ENCODE data around the gene CYP1B1.

The CYP1B1 gene

DNA sequence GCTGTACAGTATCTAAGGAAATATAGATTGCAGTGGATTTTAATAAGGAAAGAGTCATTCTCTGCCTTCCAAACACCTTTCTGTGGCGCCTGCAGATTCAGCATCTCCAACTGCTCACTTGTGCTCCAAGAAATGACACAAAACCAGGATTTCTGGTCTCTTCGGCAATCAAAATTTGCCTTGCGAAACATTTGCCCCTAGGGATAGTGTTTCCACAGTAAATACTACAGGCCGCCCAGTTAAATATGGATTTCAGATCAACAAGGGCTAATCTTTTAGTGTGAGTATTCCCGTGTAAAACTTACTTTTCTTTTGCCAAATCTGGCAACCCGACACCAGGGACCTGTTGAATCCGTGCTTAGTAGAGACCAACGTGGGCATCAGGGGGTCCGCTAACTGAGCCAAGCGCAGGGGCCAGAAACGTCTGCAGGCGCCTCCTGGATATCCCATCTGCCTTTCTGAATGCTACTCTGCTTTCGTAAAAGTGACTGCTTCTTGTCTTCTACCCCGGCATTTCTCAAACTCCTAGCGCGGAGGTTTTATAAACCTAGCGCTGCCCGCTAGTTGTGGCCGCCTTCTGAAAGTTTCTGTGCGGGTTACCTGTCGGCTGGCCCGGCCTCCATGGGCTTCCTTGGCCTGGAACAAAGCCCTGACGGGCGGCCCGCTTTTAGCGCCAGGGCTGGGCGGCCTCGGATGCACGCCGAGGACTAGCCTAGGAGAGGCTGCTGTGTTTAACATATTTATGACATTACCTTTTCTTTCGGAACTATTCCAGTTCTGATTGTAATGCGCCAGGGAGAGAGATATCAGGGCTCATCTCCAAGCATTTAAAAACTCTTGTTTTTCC, 2.5 kb downstream of the CYP1B1 start:
- TF ChIP-seq, protein P1, sequence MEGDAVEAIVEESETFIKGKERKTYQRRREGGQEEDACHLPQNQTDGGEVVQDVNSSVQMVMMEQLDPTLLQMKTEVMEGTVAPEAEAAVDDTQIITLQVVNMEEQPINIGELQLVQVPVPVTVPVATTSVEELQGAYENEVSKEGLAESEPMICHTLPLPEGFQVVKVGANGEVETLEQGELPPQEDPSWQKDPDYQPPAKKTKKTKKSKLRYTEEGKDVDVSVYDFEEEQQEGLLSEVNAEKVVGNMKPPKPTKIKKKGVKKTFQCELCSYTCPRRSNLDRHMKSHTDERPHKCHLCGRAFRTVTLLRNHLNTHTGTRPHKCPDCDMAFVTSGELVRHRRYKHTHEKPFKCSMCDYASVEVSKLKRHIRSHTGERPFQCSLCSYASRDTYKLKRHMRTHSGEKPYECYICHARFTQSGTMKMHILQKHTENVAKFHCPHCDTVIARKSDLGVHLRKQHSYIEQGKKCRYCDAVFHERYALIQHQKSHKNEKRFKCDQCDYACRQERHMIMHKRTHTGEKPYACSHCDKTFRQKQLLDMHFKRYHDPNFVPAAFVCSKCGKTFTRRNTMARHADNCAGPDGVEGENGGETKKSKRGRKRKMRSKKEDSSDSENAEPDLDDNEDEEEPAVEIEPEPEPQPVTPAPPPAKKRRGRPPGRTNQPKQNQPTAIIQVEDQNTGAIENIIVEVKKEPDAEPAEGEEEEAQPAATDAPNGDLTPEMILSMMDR (IDR thresholded peaks at IDR 0.05; ENCODE audit: low read depth, low read length, missing control alignments), result no peak
- H3K4me3 ChIP-seq (ENCODE audit: low read depth, low read length), result no peak overlapping the region
- no peak for DNase-seq (ENCODE audit: low read depth)

DNA sequence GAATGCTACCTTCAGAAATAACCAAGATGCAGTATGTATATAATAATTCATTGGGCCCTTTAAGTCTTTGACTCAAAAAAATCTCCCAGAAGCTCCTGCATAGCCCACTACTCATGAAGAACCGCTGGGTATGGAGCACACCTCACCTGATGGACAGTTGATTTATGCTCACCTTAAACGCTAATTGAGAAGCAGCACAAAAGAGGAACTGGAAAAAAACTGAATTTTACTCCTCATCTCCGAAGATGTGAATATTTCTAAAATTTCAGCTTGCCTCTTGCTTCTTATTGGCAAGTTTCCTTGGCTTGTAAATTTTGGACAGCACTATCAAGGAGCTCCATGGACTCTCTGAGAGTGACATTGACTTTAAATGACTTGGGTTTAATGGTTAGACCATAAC, 5.5 kb downstream of the CYP1B1 start:
- TF ChIP-seq, protein P1 (IDR thresholded peaks at IDR 0.05; ENCODE audit: low read depth, low read length, missing control alignments), result no peak
- H3K4me3 ChIP-seq (ENCODE audit: low read depth, low read length), result no peak overlapping the region
- DNase-seq (ENCODE audit: low read depth), result no peak

DNA sequence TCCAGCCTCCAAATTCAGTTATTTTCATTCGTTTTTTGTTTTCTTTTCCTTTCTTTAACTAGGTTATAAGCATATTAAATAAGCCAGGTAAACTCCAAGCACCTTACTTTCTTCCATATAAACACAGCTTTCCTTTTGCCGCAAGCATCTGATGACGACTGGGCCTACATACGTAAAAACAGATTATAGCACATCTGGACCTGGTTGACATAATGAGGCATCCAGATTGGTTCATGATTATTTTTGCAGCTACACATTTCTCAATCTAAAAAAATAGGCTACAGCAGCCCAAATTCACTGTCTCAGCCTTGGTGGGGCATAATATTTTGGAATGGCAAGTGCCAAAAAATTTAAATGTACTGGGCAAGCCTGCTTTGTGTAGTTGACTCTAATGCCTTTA, 7.7 kb downstream of the CYP1B1 start:
- no peak for DNase-seq (ENCODE audit: low read depth)
- TF ChIP-seq, protein P1 (IDR thresholded peaks at IDR 0.05; ENCODE audit: low read depth, low read length, missing control alignments), result no peak
- no peak overlapping the region for H3K4me3 ChIP-seq (ENCODE audit: low read depth, low read length)

DNA sequence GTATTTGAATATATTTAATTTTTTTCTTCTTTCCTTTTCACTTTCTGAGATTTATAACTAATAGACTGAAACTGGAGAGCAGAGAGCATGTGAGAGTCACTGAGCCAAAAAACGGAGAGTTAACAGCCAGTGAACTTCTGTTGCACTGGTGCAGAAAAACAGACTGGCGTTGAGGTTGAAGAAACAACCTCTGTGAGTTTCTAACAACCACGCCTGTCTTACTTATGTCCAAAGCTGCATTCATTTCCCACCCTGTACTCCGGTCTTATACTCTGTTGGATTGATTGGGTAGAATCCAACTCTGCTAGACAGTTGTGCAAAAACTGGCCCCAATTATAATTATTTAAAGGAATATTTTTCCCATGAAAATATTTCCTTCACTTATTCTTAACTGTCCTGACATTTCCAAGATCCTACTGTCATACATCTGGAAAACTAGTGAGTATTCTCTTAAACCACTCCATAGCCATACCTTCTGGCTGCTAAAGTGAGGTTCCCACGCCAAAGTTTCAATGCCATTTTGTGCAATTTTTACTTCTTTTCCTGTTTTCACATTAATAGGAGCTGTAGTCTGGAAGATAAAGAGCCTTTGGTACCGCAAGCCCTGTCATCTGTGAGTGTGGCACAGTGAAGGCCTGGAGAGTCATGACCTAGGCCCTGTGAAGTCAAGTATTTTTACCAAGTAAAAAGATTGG, 9.4 kb downstream of the CYP1B1 start:
- TF ChIP-seq, protein P1 (IDR thresholded peaks at IDR 0.05; ENCODE audit: low read depth, low read length, missing control alignments), result no peak
- H3K4me3 ChIP-seq (ENCODE audit: low read depth, low read length), result no peak overlapping the region
- no peak for DNase-seq (ENCODE audit: low read depth)

DNA sequence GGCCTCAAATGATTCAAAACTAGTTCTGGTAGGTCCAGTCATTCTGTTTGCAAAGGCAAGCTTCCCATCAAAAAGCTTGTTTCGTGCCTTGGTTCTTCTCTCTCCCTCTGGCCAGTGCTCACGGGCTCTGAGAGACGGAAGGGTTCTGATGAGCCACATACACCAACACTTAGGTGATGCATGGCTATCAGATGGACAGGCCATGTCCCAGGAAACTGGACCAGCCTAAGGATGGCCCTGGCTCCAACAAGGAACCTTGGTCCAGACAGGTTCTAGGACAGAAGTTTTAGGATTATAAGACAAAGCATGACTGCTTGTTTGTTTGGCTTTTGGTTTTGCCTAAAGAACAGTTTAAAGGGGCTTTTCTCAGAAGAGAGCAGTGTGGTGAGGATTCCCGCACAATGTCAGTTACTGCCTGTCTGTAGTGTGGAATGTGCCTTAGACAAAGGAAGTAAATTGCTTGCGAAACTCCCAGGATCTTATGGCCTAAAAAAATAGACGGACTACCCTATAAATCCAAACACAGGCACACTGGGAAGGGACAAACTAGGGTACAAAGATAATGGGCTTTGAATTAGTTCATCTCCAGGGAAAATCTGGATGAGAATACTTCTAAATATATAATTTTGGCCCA, 10.3 kb downstream of the CYP1B1 start:
- no peak for DNase-seq (ENCODE audit: low read depth)
- TF ChIP-seq, protein P1 (IDR thresholded peaks at IDR 0.05; ENCODE audit: low read depth, low read length, missing control alignments), result no peak
- H3K4me3 ChIP-seq (ENCODE audit: low read depth, low read length), result no peak overlapping the region

DNA sequence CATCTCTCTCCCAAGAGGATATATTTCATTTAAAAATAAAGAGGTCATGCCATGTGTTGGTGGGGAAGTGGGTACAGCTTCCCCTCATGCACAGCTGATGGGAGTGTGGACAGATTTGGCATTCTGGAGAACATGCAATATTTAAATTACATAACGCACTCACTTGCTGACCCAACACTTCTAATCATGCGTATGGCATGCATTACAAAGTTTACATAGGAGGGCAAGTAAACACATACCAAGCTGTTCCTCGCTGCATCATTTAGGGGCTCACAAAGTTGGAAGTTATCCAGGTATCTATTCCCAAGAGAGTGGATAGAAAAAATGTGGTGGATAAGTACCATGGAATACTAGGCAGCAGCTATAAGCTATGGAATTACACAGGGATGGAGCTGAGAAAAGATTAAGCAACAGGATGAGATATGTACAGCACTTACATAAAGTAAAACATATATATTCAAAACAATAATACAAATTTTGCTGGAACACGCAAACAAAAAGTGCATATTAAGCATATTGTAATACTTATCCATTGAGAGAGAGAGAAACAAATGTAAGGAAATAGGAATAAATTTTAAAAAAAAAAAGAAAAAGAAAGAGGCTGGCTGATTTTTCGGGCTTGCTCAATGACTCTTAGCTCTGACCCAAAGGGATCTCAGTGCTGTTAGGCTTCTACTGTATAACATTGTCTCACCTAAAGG, 11.0 kb downstream of the CYP1B1 start:
- DNase-seq (ENCODE audit: low read depth), result no peak
- no peak overlapping the region for H3K4me3 ChIP-seq (ENCODE audit: low read depth, low read length)
- TF ChIP-seq, protein P1 (IDR thresholded peaks at IDR 0.05; ENCODE audit: low read depth, low read length, missing control alignments), result no peak
